Tibial nerve (tissue), 4 donors: ENCODE data around the gene ATG12. TPM values are rescaled to one million over a fixed set of nuclear protein-coding genes. Genes with fewer than 3 reads are reported as not detected.

Source experiments
- DNase-seq, 2 donors: peaks; one replicate each; pipeline ENCODE4 v3.0.0-alpha.2; 2019; ENCODE audit warnings: low spot score in 2 of 2
- H3K27ac ChIP-seq, 4 donors: fragments of 200-600 bp; sonication (generic) in 3 of 4; one replicate each; pipeline ENCODE4 v1.5.1; 2017 to 2019; ENCODE audit warnings: mild to moderate bottlenecking in 1 of 4
- H3K27me3 ChIP-seq, 2 donors: fragments of 200-600 bp; sonication (generic) in 1 of 2; one replicate each; pipeline versions ENCODE4 v1.5.1 to v1.6.0; 2017 to 2019
- H3K36me3 ChIP-seq, 3 donors: fragments of 200-600 bp; sonication (generic); one replicate each; pipeline ENCODE4 v1.5.1; 2018 to 2019
- H3K4me1 ChIP-seq, 4 donors: fragments of 200-600 bp; sonication (generic) in 3 of 4; one replicate each; pipeline ENCODE4 v1.5.1; 2017 to 2019
- H3K4me3 ChIP-seq, 4 donors: fragments of 200-600 bp; sonication (generic) in 3 of 4; one replicate each; pipeline ENCODE4 v1.5.1; 2017 to 2019; ENCODE audit warnings: mild to moderate bottlenecking in 1 of 4, moderate library complexity in 1 of 4
- H3K9me3 ChIP-seq, 4 donors: fragments of 200-600 bp; sonication (generic) in 3 of 4; one replicate each; pipeline ENCODE4 v1.5.1; 2017 to 2019
- CTCF ChIP-seq, 5 experiments: fragments of 200-600 bp in 3 of 5; fragments of 450-650 bp in 2 of 5; sonication (generic) in 3 of 5; IDR thresholded peaks; one replicate each; pipeline ENCODE4 v1.5.1; 2016 to 2019; ENCODE audit warnings: antibody characterized with exemption in 5 of 5, mild to moderate bottlenecking in 3 of 5, moderate library complexity in 2 of 5
- EP300 ChIP-seq, 2 donors: sonication (generic); formaldehyde crosslinking; IDR thresholded peaks; one replicate each; pipeline ENCODE4 v1.6.1; 2017; ENCODE audit warnings: antibody characterized with exemption in 2 of 2, mild to moderate bottlenecking in 1 of 2
- POLR2A ChIP-seq, 2 donors: fragments of 450-650 bp; IDR thresholded peaks; one replicate each; pipeline ENCODE4 v1.6.1; 2017; ENCODE audit warnings: antibody characterized with exemption in 2 of 2, mild to moderate bottlenecking in 2 of 2, moderate library complexity in 2 of 2
- WGBS, 2 donors: methylation state at CpG; one replicate each; pipeline ENCODE4 v1.1.5; 2018; 5-methylcytosine and 5-hydroxymethylcytosine counted together
- total RNA-seq, 4 donors: library from RNA; depleted of rRNA; stranded (reverse); fragments of >200 nt; gene quantifications; one replicate each; pipeline ENCODE4 v1.1.0, GENCODE V29; 2016

The ATG12 gene
- total RNA-seq, 4 donors from 2014 or later, result 36.0 to 68.1 (median 49.7) TPM

GRCh38 chr5:115875447-115875846 is 34.1 kb upstream of the ATG12 start:
- H3K36me3 ChIP-seq, result peaks cover 0 to 32% (median 3%) of the 10 kb centered on the region in 3 donors
- H3K27ac ChIP-seq, result no peak overlapping the region
- peaks cover 0 to 12% (median 0%) of the 10 kb centered on the region in 4 donors for H3K4me1 ChIP-seq
- DNase-seq, result no peak
- H3K4me3 ChIP-seq, result no peak overlapping the region
- H3K27me3 ChIP-seq, result no peaks in the 10 kb centered on the region
- H3K9me3 ChIP-seq, result no peaks in the 10 kb centered on the region
- peak in 2 of 5 experiments; percentile 6 to 13 for TF ChIP-seq CTCF (IDR thresholded peaks at IDR 0.05)
- no peak for TF ChIP-seq EP300 (IDR thresholded peaks at IDR 0.05)
- 60 to 85% methylated on average over 2 of the region's 2 CpGs for WGBS, 2 donors

GRCh38 chr5:115873392-115873791 is 32.0 kb upstream of the ATG12 start:
- H3K36me3 ChIP-seq, result peaks cover 0 to 34% (median 3%) of the 10 kb centered on the region in 3 donors
- H3K27me3 ChIP-seq, result no peaks in the 10 kb centered on the region
- H3K27ac ChIP-seq, result no peak overlapping the region
- no peaks in the 10 kb centered on the region for H3K9me3 ChIP-seq
- TF ChIP-seq EP300 (IDR thresholded peaks at IDR 0.05) (no peak), POLR2A (IDR thresholded peaks at IDR 0.05) (no peak), CTCF (IDR thresholded peaks at IDR 0.05) (no peak)
- DNase-seq, result no peak
- H3K4me1 ChIP-seq, result peaks cover 0 to 12% (median 0%) of the 10 kb centered on the region in 4 donors
- no peak overlapping the region for H3K4me3 ChIP-seq
- 69 to 80% methylated on average over 1 of the region's 1 CpG for WGBS, 2 donors

DNA sequence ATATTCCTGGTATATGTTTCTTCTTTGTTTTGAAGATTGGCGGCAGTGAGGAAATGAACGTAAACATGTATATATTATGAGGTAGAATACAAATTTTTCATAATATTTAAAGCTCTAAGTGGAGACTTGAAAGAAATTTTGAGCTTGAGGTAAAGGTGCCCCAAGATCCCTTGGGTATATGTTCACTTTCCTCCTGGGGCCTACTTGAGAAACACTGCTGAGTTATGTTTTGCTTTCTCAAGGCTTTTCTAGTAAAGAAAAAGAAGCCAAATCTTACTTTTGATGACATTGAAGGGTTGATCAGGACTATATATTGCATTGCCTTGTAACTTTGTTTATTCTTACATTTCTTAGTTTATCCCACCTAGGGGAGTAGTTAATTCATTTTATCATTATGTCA is 31.1 kb upstream of the ATG12 start:
- H3K27ac ChIP-seq, result no peak overlapping the region
- WGBS, 2 donors, result 94 to 97% methylated on average over 2 of the region's 2 CpGs

DNA sequence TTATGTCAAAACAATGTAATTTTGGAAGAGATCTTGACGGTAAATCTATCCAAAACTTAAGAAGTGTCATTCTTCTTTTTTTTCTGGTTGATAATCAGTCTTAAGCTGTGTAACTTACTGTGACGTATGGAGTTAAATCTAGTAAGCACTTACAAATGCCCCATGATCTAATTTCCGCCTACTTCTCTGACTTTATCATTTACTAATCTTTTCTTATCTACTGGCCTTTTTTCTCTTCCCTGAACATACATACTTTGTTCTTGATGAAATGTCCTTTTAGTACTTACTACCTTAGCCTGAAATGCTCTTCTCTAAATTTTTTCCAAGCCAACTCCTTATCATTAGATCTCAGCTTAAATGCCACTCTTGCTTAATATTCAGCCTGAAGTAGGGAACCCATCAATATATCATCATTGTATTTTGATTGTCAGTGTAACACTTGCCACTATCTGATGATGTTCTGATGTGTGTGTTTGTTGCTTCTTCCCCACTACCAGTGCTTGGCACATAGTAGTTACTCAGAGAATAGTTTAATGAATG is 28.0 kb upstream of the ATG12 start:
- H3K36me3 ChIP-seq, result peaks cover 0 to 23% (median 3%) of the 10 kb centered on the region in 3 donors
- H3K9me3 ChIP-seq, result no peaks in the 10 kb centered on the region
- WGBS, 2 donors, result 78 to 83% methylated on average over 3 of the region's 3 CpGs
- H3K4me3 ChIP-seq, result no peak overlapping the region
- H3K27ac ChIP-seq, result no peak overlapping the region
- peaks cover 0 to 12% (median 0%) of the 10 kb centered on the region in 4 donors for H3K4me1 ChIP-seq
- TF ChIP-seq CTCF (IDR thresholded peaks at IDR 0.05), result no peak
- no peaks in the 10 kb centered on the region for H3K27me3 ChIP-seq
- no peak for DNase-seq

More for the DNA sequence above, 31.1 kb upstream of the ATG12 start:
- no peak overlapping the region for H3K4me3 ChIP-seq
- no peak for TF ChIP-seq EP300 (IDR thresholded peaks at IDR 0.05)
- TF ChIP-seq POLR2A (IDR thresholded peaks at IDR 0.05), result no peak
- no peak for TF ChIP-seq CTCF (IDR thresholded peaks at IDR 0.05)
- H3K27me3 ChIP-seq, result no peaks in the 10 kb centered on the region
- no peaks in the 10 kb centered on the region for H3K9me3 ChIP-seq
- no peak for DNase-seq
- peaks cover 0 to 12% (median 0%) of the 10 kb centered on the region in 4 donors for H3K4me1 ChIP-seq
- peaks cover 0 to 32% (median 3%) of the 10 kb centered on the region in 3 donors for H3K36me3 ChIP-seq

DNA sequence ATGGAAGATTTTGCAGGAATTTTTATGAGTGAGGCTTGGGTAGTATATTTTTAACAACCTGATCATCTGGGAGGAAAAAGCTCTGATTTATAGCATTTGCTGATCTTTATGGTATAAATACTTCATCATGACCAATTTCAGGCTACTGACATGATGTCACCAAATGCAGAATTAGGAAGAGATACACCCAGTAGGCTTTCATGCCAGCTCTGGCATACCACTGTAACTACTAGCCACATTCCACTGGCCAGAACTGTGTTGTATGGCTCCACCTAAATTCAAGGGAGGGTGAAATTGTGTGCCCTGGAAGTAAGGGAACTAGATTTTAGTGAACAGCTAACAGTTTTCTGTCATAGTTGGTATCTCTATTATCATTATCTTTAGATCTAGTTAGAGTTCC is 18.0 kb upstream of the ATG12 start:
- DNase-seq, result no peak
- peaks cover 0 to 2% (median 0%) of the 10 kb centered on the region in 3 donors for H3K36me3 ChIP-seq
- H3K4me1 ChIP-seq, result peaks cover 4 to 43% (median 17%) of the 10 kb centered on the region in 4 donors
- peaks cover 0 to 11% (median 0%) of the 10 kb centered on the region in 4 donors for H3K9me3 ChIP-seq
- TF ChIP-seq CTCF (IDR thresholded peaks at IDR 0.05) (no peak), EP300 (IDR thresholded peaks at IDR 0.05) (no peak), POLR2A (IDR thresholded peaks at IDR 0.05) (no peak)
- H3K4me3 ChIP-seq, result no peak overlapping the region
- H3K27ac ChIP-seq, result no peak overlapping the region
- H3K27me3 ChIP-seq, result no peaks in the 10 kb centered on the region
